Measurements from ENCODE around the gene TSR3.

The TSR3 gene

GRCh38 chr16:1325673-1326371, 25.9 kb downstream of the TSR3 start:
- no peak for TF ChIP-seq CTCF (IDR thresholded peaks at IDR 0.05; ENCODE audit: insufficient read depth, low read length, missing control alignments)
- DNase-seq (ENCODE audit: low read depth, low spot score), result no peak
- POLR2A ChIA-PET, result interaction anchor here (1.1 kb wide), 1 partner anchor 8 kb away, joined by 3 read pairs; no protein-coding TSS in a partner anchor
- H3K4me3 ChIP-seq (ENCODE audit: low read depth, low read length), result no peak overlapping the region
- CTCF ChIA-PET, result no interaction called here

GRCh38 chr16:1325261-1325660, 26.4 kb downstream of the TSR3 start:
- no peak overlapping the region for H3K4me3 ChIP-seq (ENCODE audit: low read depth, low read length)
- DNase-seq (ENCODE audit: low read depth, low spot score), result no peak
- no peak for TF ChIP-seq CTCF (IDR thresholded peaks at IDR 0.05; ENCODE audit: insufficient read depth, low read length, missing control alignments)
- CTCF ChIA-PET, result no interaction called here
- POLR2A ChIA-PET, result interaction anchor here (1.1 kb wide), 1 partner anchor 8 kb away, joined by 3 read pairs; no protein-coding TSS in a partner anchor

GRCh38 chr16:1324286-1324826, 27.3 kb downstream of the TSR3 start:
- no peak for TF ChIP-seq CTCF (IDR thresholded peaks at IDR 0.05; ENCODE audit: insufficient read depth, low read length, missing control alignments)
- CTCF ChIA-PET, result no interaction called here
- POLR2A ChIA-PET, result no interaction called here
- DNase-seq (ENCODE audit: low read depth, low spot score), result no peak
- H3K4me3 ChIP-seq (ENCODE audit: low read depth, low read length), result no peak overlapping the region

- TF ChIP-seq CTCF (IDR thresholded peaks at IDR 0.05; ENCODE audit: insufficient read depth, low read length, missing control alignments), result no peak
- ChIA-PET CTCF (interaction anchor here (0.6 kb wide), 1 partner anchor 9 kb away, joined by 3 read pairs; no protein-coding TSS in a partner anchor), POLR2A (no interaction called here)
These were observed 28.1 kb downstream of the TSR3 start for GRCh38 chr16:1323296-1324239.

GRCh38 chr16:1322407-1322806, 29.3 kb downstream of the TSR3 start:
- CTCF ChIA-PET, result no interaction called here
- no peak overlapping the region for H3K4me3 ChIP-seq (ENCODE audit: low read depth, low read length)
- DNase-seq (ENCODE audit: low read depth, low spot score), result no peak
- POLR2A ChIA-PET, result no interaction called here
- TF ChIP-seq CTCF (IDR thresholded peaks at IDR 0.05; ENCODE audit: insufficient read depth, low read length, missing control alignments), result no peak

More at GRCh38 chr16:1323296-1324239, 28.1 kb downstream of the TSR3 start:
- no peak overlapping the region for H3K4me3 ChIP-seq (ENCODE audit: low read depth, low read length)
- no peak for DNase-seq (ENCODE audit: low read depth, low spot score)

All from AG04449 (cell line).